Subcutaneous adipose tissue (tissue), 4 donors: ENCODE data around the gene MYO7B. TPM values are rescaled to one million over a fixed set of nuclear protein-coding genes. Genes with fewer than 3 reads are reported as not detected.

Source experiments
- CTCF ChIP-seq: fragments of 450-650 bp; IDR thresholded peaks from one replicate; pipeline ENCODE4 v1.5.1; 2016; ENCODE audit warnings: low read depth, mild to moderate bottlenecking, control low read depth, antibody characterized with exemption, moderate library complexity
- total RNA-seq, 4 donors: library from RNA; depleted of rRNA; stranded (reverse); fragments of >200 nt; gene quantifications; one replicate each; pipeline ENCODE4 v1.1.0, GENCODE V29; 2016

MYO7B gene
- total RNA-seq, 4 donors from 2014 or later: 0.49 to 0.57 (median 0.51) TPM; not detected in 1

GRCh38 chr2:127609031-127609751 is 73.7 kb downstream of the MYO7B start:
- TF ChIP-seq CTCF: no peak

GRCh38 chr2:127609818-127610217 is 74.3 kb downstream of the MYO7B start:
- no peak for TF ChIP-seq CTCF

- TF ChIP-seq CTCF: no peak
Observed at GRCh38 chr2:127610561-127610960, 75.1 kb downstream of the MYO7B start.

GRCh38 chr2:127611076-127611925 is 75.8 kb downstream of the MYO7B start:
- no peak for TF ChIP-seq CTCF

GRCh38 chr2:127612111-127612822 is 76.8 kb downstream of the MYO7B start:
- TF ChIP-seq CTCF: no peak

- no peak for TF ChIP-seq CTCF
Observed at GRCh38 chr2:127614246-127614645, 78.8 kb downstream of the MYO7B start.

- no peak for TF ChIP-seq CTCF
Observed at GRCh38 chr2:127614731-127615130, 79.2 kb downstream of the MYO7B start.
